ENCODE data around the gene KCNJ6.

- no peak for TF ChIP-seq SP1 (IDR thresholded peaks at IDR 0.05)
- TF ChIP-seq ZNF384 (IDR thresholded peaks at IDR 0.05), result no peak
- no peak for TF ChIP-seq FOXK2 (IDR thresholded peaks at IDR 0.05)
- no peak for TF ChIP-seq BHLHE40 (IDR thresholded peaks at IDR 0.05; ENCODE audit: borderline replicate concordance)
- TF ChIP-seq, protein P1, sequence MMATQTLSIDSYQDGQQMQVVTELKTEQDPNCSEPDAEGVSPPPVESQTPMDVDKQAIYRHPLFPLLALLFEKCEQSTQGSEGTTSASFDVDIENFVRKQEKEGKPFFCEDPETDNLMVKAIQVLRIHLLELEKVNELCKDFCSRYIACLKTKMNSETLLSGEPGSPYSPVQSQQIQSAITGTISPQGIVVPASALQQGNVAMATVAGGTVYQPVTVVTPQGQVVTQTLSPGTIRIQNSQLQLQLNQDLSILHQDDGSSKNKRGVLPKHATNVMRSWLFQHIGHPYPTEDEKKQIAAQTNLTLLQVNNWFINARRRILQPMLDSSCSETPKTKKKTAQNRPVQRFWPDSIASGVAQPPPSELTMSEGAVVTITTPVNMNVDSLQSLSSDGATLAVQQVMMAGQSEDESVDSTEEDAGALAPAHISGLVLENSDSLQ (IDR thresholded peaks at IDR 0.05), result no peak
- TF ChIP-seq FOXM1 (IDR thresholded peaks at IDR 0.05; ENCODE audit: borderline replicate concordance), result no peak
These were observed 112.3 kb downstream of the KCNJ6 start for GRCh38 chr21:37804001-37804400.

Measured in HEK293T (cell line).